Panc1 (cell line): ENCODE measurements around the gene PLBD2. TPM values are rescaled to one million over a fixed set of nuclear protein-coding genes. Genes with fewer than 3 reads are reported as not detected.

Experiments
- ATAC-seq: fragments of 200-7000 bp; cut with Tn5 transposase; 2 replicates; pipeline ENCODE4 v1.9.1; 2020; ENCODE audit warnings: mild to moderate bottlenecking, moderate library complexity
- BruUV-seq: library from RNA; stranded (reverse); fragments of 400-500 nt; replicated peaks from 2 replicates; lab custom pipeline; 2021; lab: Mats Ljungman, UMichigan
- CTCF ChIA-PET: fragments of 300-600 bp; sonication (Branson Sonifier 250); formaldehyde crosslinking; loops from one replicate; lab custom pipeline; 2022; ENCODE audit warnings: antibody characterized with exemption; lab: Charles Lee
- POLR2A ChIA-PET: fragments of 300-600 bp; sonication (Branson Sonifier 250); formaldehyde crosslinking; loops from one replicate; lab custom pipeline; 2022; ENCODE audit warnings: antibody characterized with exemption; lab: Charles Lee
- DNase-seq: peaks from one replicate; pipeline ENCODE4 v3.0.0-alpha.2; 2010; ENCODE audit warnings: low read depth, low spot score
- H3K27ac ChIP-seq: 2 replicates; pipeline ENCODE4 v1.5.1; 2011; ENCODE audit warnings: mild to moderate bottlenecking, low read length, inconsistent platforms
- H3K27me3 ChIP-seq: fragments of 200-500 bp; sonication (Bioruptor generic); 2 replicates; pipeline ENCODE4 v1.6.0; 2014; ENCODE audit warnings: low read length, inconsistent platforms; ENCODE audit not compliant: control insufficient read depth, insufficient read depth
- H3K36me3 ChIP-seq: fragments of 200-500 bp; sonication (Bioruptor generic); 2 replicates; pipeline ENCODE4 v1.5.1; 2014; ENCODE audit warnings: inconsistent platforms, mild to moderate bottlenecking, low read length, moderate library complexity; ENCODE audit not compliant: control insufficient read depth, insufficient read depth
- H3K4me1 ChIP-seq: 2 replicates; pipeline ENCODE4 v1.5.1; 2011; ENCODE audit warnings: inconsistent platforms, mild to moderate bottlenecking, low read length, moderate library complexity; ENCODE audit not compliant: control insufficient read depth, insufficient read depth
- H3K4me3 ChIP-seq, 2 experiments: 2 replicates each; pipeline ENCODE4 v1.5.1; 2011 to 2012; ENCODE audit warnings: low read depth in 2 of 2, low read length in 2 of 2, mild to moderate bottlenecking in 2 of 2, inconsistent platforms in 1 of 2, moderate library complexity in 1 of 2
- H3K9me3 ChIP-seq: fragments of 200-500 bp; sonication (Bioruptor generic); 2 replicates; pipeline ENCODE4 v1.5.1; 2014; ENCODE audit warnings: low read depth, mild to moderate bottlenecking, inconsistent platforms, low read length, moderate library complexity; ENCODE audit not compliant: control insufficient read depth, insufficient read depth
- CTCF ChIP-seq: fragments of 450-650 bp; IDR thresholded peaks from 2 replicates; pipeline ENCODE4 v1.5.1; 2017; ENCODE audit warnings: mild to moderate bottlenecking
- POLR2AphosphoS5 ChIP-seq: IDR thresholded peaks from 2 replicates; pipeline ENCODE4 v1.6.1; 2012; ENCODE audit warnings: mild to moderate bottlenecking, low read depth, low read length, moderate library complexity
- REST ChIP-seq, 2 experiments: IDR thresholded peaks; 2 replicates each; pipeline ENCODE4 v1.6.1; 2011 to 2012; ENCODE audit warnings: low read depth in 2 of 2, control low read depth in 1 of 2, low read length in 1 of 2, mild to moderate bottlenecking in 1 of 2, moderate library complexity in 1 of 2; ENCODE audit not compliant: insufficient read depth in 1 of 2
- SIN3A ChIP-seq: IDR thresholded peaks from 2 replicates; pipeline ENCODE4 v1.6.1; 2012; ENCODE audit warnings: low read depth, mild to moderate bottlenecking, low read length, moderate library complexity, borderline replicate concordance; ENCODE audit not compliant: insufficient read depth
- TCF7L2 ChIP-seq: IDR thresholded peaks from 2 replicates; pipeline ENCODE4 v1.6.1; 2011; ENCODE audit warnings: mild to moderate bottlenecking, low read depth, low read length, inconsistent platforms
- in situ Hi-C: cut with HindIII; loops from 2 replicates; pipeline ENCODE4 v1.10.0; 2016; ENCODE audit warnings: low sequenced_read_pairs, low pct_unique_long_range_greater_than_20kb
- intact Hi-C: fragments of 100-400 bp; cut with micrococcal nuclease; formaldehyde crosslinking; loops from one replicate; pipeline ENCODE4 v1.10.0; 2022; ENCODE audit not compliant: unreplicated experiment
- total RNA-seq: library from RNA; stranded (reverse); gene quantifications from one replicate; pipeline ENCODE4 v1.2.1, GENCODE V29; 2021; ENCODE audit not compliant: unreplicated experiment

PLBD2 gene
- total RNA-seq, 1 experiment from 2014 or later, result 69.7 TPM

GRCh38 chr12:113340061-113340460, 18.3 kb upstream of the PLBD2 start:
- H3K9me3 ChIP-seq, result no peaks in the 10 kb centered on the region
- no peak overlapping the region for H3K4me3 ChIP-seq
- H3K4me1 ChIP-seq, result no peaks in the 10 kb centered on the region
- TF ChIP-seq CTCF (no peak), SIN3A (no peak), REST (IDR thresholded peaks at IDR 0.05; ENCODE audit: insufficient read depth in 1 of 2, low read depth in 2 of 2, low read length in 1 of 2) (no peak), POLR2AphosphoS5 (no peak), TCF7L2 (no peak)
- no peak for ATAC-seq
- DNase-seq, result no peak
- no peak overlapping the region for H3K27ac ChIP-seq
- no TSS peak for BruUV-seq
- ChIA-PET CTCF (no interaction called here), POLR2A (no interaction called here)
- H3K27me3 ChIP-seq, result no peaks in the 10 kb centered on the region
- intact Hi-C loops (no loop called here), in situ Hi-C loops (no loop called here)
- no peaks in the 10 kb centered on the region for H3K36me3 ChIP-seq

GRCh38 chr12:113341535-113341934, 16.9 kb upstream of the PLBD2 start:
- ChIA-PET CTCF (no interaction called here), POLR2A (no interaction called here)
- ATAC-seq (no peak), DNase-seq (no peak)
- no peaks in the 10 kb centered on the region for H3K36me3 ChIP-seq
- no TSS peak for BruUV-seq
- H3K9me3 ChIP-seq, result no peaks in the 10 kb centered on the region
- H3K27ac ChIP-seq, result no peak overlapping the region
- H3K4me1 ChIP-seq, result no peaks in the 10 kb centered on the region
- intact Hi-C loops, result no loop called here
- no peak overlapping the region for H3K4me3 ChIP-seq
- no peaks in the 10 kb centered on the region for H3K27me3 ChIP-seq
- no peak for TF ChIP-seq SIN3A
- no peak for TF ChIP-seq TCF7L2
- no peak for TF ChIP-seq POLR2AphosphoS5
- TF ChIP-seq REST (IDR thresholded peaks at IDR 0.05; ENCODE audit: insufficient read depth in 1 of 2, low read depth in 2 of 2, low read length in 1 of 2), result no peak
- no peak for TF ChIP-seq CTCF
- in situ Hi-C loops, result no loop called here
